ENCODE results near the gene TMC3.
"Not testable (repeated sequence)": the region's sequence is repeated elsewhere in the genome, so short reads cannot be mapped to it uniquely, and the experiment has no call there.

The TMC3 gene

DNA sequence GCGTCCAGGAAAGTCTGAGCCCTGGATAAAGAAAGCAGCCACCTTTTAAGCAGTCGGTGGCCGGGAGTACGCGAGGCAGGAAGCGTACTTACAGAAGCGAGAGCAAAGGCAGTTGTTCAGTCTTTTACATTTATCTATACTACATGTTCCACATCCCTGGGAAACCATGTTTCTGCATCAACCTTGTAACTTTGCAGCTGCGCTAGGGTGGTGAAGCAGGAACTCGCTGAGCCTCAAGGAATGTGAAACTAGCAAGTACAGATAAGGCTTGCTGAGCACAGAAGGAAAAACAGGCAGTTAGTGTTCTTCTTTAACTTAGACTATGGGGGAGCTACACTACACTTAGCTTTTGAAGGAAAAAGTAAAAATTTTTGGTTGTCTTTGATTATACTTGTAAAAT, 42.9 kb downstream of the TMC3 start:
- not testable (repeated sequence) for H3K4me3 ChIP-seq (ENCODE audit: low read length); DNase-seq (ENCODE audit: low read depth, low spot score)

DNA sequence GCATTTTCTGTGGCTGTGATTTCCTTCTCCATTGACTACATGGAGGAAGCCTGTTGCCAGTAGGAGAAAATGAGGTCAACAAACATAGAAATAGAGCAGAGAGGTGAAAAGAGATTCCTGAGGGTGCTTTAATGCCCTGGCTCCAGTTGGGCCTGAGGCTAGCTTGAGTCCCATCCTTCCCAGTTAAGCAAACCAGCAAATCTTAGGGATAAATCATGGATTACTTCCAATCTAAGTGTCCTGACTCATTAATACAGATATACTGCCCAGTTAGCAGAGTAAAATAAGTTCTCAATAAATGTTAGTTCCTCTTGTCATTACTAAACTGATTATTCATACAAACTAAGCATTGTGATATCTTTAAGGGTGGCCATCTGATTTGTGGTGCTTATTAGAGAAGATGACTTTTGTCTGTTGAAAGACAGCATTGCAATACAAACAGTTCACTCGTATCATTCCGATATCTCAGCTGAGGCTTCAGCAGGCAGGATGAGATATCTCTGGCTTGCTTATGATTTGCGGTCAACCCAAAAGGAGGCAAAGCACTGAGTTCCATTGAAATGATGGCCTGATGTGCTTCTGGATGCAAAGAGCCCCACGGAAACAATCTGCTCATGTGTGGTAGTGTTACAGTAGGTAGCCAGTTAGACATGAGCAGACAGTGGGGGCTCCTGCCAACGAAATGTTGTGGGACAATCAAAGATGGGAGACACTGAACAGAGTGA, 43.5 kb downstream of the TMC3 start:
- DNase-seq (ENCODE audit: low read depth, low spot score) = no peak
- H3K4me3 ChIP-seq (ENCODE audit: low read length) = no peak overlapping the region

DNA sequence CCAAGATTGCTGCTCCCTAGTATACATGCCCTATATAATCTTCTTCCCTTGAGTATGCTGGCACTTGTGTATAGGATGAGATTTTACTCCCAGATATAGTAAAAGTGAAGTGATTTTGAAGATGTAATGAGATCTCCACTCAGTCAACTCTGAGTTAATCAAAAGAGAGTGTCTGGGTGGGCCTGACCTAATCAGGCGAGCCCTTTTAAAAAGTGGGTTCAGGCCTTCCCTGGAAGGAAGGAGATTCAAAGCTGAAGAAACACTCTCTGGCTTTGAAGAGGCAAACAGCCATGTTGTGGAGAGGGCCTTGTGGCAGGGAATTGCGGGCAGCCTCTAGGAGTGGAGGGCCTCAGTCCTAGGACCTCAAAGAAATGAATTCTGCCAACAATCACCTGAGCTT, 44.6 kb downstream of the TMC3 start:
- H3K4me3 ChIP-seq (ENCODE audit: low read length) = no peak overlapping the region

DNA sequence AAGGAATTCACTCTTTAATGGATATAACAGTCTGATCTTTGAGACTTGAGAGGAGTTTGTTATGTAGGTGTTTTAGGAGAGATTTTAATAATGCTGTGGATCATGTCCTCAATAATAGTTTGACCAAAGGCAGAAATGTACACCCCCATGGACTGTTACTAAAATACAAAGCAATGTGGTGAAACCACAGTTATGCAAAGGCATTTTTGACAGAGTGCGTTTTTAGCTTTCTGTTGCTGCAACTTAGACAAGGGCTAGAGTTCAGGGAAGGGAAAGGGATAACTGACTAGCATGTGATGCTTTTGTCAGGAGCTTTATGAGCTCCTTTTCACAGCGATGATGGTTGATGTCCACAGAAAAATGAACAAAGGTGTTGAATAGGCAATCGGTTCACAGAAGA, 46.5 kb downstream of the TMC3 start:
- H3K4me3 ChIP-seq (ENCODE audit: low read length) = no peak overlapping the region
- no peak for DNase-seq (ENCODE audit: low read depth, low spot score)

More for the DNA sequence above, 44.6 kb downstream of the TMC3 start:
- no peak for DNase-seq (ENCODE audit: low read depth, low spot score)

DNA sequence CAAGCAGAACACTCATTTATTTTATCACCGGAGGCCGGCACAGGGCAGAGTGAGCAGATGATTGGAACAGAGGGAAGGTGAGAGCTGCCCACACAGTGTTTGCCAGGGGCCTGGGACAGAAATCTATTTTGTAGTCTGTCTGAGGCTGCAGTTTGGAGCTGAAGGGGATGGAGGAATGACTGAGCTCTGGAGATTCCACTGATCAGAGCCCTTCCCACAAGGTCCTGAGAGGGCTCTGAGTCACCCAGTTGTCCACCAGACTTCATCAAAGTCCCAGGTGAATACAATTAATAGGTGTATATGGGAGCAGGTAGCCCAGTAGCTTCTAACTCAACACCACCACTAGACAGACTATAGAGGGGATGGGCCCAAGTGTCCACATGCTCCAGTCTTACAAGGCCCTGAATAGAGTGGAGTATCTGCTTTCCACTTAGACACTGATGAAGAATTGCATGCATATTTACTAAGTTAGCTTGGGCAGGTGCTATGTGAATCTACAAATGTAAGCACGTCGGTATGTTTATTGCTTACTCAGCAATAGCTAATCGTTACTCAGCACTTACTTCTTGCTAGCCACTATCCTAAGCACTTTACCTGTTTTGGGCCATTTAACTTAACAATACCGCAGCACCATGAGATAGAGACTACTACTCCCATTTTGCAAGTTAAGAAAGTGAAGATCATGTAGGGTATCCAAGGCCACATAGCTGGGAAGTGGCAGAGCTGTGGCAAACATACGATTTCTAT, 47.4 kb downstream of the TMC3 start:
- no peak for DNase-seq (ENCODE audit: low read depth, low spot score)
- H3K4me3 ChIP-seq (ENCODE audit: low read length) = no peak overlapping the region

DNA sequence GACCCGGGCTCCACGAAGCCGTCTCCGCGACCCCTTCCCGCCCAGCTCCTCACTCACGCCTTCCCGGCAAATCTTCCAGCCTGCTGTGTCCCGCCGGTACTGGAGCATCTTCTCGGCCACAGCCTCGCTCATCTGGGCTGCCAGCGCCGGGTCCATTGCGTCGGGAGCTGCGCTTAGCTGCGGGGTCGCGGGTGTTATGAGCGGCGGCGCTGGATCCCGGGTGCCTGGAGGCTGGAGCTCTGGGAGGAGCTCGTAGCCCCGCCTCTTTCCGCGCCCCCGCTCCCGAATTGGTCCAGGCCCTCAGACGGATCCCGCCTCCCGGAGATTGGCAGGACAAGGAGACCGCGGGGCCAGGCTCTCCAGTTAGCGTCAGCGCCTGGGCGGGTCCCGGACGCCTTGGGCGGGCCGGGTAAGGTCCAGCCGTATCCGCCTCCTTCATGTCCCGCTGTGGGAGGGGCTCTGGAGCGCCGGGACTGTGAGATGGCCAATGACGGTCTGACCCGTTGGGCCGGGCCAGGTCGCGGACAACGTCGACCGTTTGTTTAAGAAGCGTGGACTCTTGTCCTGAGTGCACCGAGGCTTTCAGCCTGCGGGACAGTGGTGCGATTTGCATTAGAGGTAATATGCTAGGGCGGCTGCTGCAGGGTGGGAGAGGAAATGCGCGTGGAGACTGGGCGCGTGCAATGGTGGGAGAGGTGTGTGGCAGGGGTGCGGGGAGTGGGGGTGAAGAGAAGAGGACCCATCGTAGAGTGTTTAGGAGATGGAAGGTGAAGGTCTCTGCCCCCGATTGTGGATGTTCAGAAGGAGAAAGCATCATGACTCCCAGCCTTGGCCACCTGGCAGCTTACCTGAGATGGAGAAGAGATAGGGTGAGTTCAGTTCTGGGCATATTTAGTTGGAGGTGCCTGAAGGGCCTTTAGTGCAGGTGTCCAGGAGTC, 49.8 kb downstream of the TMC3 start, which contains the start of gene STARD5:
Gene STARD5, minus strand, starts transcription at position 198 of the 938 bp plus-strand sequence. Its CDS starts 42 bp downstream, at position 156.
- peak; percentile 86 for DNase-seq (ENCODE audit: low read depth, low spot score)
- peak within 1 kb of the TSS; percentile 75 for H3K4me3 ChIP-seq (ENCODE audit: low read length)

DNA sequence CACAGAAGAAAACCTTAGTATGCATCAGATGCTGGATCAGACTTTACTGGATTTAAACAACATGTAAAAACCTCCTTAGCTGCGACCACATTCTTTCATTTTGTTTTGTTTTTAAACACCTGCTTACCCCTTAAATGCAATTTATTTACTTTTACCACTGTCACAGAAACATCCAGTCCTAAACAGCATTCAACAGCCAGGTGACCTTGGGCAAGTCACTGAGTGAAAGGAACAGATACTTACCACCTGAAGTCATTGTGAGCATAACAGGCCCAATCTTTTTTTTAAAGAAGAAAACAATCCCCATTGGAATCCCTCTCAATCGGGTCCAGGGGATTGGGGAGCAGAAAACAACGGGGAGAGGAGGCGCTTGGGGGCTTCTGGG, 50.5 kb downstream of the TMC3 start:
- no peak for DNase-seq (ENCODE audit: low read depth, low spot score)
- peak overlapping the region; percentile 75 for H3K4me3 ChIP-seq (ENCODE audit: low read length)

DNA sequence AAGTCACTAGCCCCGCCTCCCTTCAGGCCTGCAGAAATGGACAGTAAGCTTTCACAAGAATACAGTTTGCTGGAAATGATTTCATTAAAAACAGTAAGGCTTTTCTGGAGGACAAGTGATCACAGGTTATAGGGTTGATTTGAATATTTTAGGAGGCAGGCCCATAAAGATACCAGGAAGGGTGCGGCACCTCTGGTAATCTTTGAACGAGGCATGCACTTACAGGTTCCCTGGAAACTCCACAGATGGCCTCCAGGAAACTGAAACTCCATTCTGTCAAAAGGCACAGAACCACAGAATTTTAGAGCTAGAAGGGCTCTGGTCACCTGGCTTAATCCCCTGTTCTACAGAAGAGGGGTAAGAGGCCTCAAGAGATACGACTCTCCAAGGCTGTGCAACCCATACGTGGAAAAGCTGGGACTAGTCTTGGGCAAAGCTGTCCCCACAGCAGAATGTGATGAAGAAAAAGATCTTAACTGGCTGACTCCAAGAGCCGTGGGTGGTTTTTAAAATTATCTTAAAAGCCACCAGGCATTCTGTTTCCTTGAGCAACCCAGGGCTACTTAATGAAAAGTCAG, 51.2 kb downstream of the TMC3 start:
- H3K4me3 ChIP-seq (ENCODE audit: low read length) = no peak overlapping the region
- no peak for DNase-seq (ENCODE audit: low read depth, low spot score)

DNA sequence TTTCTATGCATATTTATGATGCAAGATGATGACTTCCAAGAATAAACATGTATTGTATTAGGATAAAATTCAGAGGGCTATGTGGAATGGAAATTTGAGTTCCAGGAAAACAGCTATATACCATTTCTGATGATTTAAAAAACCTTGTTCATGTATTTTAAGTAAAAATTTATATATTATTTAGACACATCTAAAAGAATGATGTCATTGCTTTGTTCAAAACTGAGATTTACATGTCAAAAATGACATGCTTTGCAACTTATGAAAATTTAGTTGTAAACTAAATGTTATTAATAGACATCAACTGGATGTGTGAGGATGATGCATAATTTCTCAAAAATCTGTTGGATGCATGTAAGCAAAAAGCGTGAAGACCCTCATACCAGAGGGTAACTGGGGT, 52.3 kb downstream of the TMC3 start:
- no peak overlapping the region for H3K4me3 ChIP-seq (ENCODE audit: low read length)
- DNase-seq (ENCODE audit: low read depth, low spot score) = no peak

DNA sequence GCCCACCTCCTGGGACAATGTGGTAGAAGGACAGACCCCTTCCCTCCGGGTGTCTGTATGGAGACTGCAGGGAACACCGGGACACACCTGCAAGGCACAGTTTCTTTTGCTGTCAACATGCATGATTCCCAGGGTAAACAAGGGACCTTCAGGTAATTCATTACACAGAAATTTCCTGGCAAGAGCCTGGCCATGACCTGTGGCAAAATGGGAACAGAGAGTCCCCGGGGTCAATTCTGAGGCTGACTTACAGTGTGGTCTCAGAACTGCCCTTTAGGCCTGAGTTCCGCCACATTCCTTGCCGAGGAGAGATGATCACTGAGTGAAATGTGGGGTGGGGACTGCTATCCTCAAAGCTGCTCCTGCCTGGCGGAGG, 56.4 kb downstream of the TMC3 start:
- H3K4me3 ChIP-seq (ENCODE audit: low read length) = no peak overlapping the region
- DNase-seq (ENCODE audit: low read depth, low spot score) = no peak

DNA sequence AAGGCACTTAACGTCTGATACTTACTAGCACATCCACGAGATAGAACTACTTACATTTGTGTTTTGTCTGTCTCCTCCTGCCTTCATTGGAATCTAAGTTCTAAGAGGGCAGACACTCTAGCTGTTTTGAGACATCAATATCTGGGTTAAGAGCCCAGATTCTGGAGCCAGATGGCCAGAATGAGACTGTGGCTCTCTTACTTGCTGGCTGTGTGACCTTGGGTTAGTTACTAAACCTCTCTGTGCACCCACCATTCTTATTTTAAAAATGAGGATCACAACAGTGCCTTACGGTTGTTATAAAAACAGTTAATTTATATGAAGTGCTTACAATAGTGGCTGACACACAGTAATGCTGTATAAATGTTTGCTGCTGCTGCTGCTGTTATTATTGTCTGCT, 57.7 kb downstream of the TMC3 start:
- no peak for DNase-seq (ENCODE audit: low read depth, low spot score)
- H3K4me3 ChIP-seq (ENCODE audit: low read length) = no peak overlapping the region

DNA sequence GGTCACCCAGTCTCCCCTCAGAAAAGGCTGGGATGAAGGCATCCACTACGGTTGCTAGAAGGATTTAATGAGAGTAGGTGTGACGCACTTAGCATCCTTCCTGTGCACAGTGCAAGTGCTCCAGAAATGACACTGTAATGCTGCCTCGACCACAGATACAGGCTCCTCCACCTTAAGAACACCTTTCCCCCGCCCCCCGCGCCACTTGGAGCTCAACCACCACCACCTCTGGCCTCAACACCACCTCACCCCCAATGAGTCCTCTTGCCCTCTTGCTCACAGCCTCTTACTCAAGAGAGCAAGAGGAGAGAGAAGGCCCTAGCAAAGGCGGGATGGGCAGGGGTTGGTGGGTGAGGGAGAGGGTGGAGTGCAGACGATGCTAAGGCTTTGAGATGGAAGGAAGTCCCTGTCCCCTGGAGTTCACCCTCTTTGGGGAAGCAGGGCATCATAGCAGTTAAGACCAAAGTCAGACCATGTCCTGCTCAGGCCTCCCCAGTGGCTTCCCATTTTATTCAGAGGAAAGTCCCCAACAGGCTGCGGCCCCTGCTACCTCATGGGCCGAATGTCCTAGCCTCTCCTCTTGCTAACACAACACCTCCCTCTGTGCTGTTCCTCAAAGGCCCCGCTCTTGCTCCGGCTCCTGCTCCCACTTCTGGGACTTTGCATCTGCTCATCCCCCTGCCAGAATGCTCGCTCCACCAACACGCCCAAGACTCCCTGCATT, 58.4 kb downstream of the TMC3 start:
- H3K4me3 ChIP-seq (ENCODE audit: low read length) = no peak overlapping the region
- DNase-seq (ENCODE audit: low read depth, low spot score) = no peak

DNA sequence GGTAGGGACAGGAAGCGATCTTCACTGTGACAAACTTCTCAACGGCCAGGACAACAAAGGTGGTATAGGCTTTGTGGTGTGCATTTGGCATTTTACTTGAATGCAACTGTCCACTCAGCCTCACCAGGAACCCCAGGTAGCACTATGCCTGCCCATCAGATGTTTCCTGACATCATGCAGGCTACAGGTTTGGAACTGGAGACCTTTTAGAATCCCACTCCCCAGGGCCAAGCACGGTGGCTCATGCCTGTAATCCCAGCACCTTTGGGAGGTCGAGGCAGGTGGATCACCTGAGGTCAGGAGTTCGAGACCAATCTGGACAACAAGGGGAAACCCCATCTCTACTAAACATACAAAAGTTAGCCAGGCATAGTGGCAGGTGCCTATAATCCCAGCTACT, 59.6 kb downstream of the TMC3 start:
- no peak overlapping the region for H3K4me3 ChIP-seq (ENCODE audit: low read length)
- DNase-seq (ENCODE audit: low read depth, low spot score) = no peak

DNA sequence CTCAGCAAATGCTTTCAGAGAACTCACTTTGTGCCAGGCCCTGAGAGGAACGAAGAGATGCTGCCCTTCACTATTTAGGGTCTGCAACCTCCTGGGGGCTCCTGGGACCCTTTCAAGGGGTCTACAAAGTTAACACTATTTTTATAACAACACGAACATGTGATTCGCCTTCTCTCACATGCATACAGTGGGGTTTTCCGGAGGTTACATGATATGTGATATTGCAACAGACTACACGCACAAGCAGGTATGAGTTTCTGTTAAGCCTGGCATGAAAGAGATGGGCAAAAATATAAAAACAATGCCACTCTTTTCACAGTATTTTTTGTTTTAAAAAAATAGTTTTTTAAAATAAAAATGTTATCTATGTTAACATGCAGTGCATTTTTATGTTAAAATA, 60.3 kb downstream of the TMC3 start:
- DNase-seq (ENCODE audit: low read depth, low spot score) = no peak
- H3K4me3 ChIP-seq (ENCODE audit: low read length) = no peak overlapping the region

DNA sequence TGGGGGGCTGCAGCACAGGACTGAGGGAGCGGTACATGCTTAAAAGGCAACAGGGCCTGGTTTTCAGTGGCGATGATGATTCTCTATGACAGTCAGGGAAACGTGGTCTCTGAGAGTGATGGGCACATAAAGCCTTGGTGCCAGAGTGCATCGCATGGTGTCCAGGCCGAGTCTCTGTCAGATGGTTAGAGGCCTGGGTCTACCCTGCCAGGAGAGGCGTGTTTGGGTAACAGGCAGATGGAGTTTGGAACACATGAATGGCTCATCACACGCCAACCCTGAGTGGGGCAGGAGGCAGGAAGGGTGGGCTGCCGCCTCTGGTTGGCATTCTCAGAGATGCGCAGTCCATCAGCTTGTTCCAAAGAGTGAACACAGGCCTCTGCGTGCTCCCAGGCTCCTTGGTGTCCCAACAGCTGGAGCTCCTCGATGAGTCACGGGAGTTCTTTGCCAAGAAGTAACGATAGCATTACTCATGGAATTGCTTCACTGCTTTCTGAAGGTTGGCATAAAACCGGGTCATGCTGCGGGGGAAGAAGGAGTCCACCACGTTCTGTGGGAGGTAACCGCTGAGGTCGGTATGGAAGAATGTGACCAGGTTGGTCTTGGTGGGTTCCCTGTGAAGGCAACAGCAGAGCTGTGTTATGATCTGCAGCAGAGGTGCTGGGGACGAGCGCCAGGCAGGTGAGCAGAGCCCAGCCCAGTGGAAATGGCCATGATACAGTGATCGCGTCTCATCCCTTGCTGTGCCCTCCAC, 61.0 kb downstream of the TMC3 start:
- H3K4me3 ChIP-seq (ENCODE audit: low read length) = no peak overlapping the region
- DNase-seq (ENCODE audit: low read depth, low spot score) = no peak

DNA sequence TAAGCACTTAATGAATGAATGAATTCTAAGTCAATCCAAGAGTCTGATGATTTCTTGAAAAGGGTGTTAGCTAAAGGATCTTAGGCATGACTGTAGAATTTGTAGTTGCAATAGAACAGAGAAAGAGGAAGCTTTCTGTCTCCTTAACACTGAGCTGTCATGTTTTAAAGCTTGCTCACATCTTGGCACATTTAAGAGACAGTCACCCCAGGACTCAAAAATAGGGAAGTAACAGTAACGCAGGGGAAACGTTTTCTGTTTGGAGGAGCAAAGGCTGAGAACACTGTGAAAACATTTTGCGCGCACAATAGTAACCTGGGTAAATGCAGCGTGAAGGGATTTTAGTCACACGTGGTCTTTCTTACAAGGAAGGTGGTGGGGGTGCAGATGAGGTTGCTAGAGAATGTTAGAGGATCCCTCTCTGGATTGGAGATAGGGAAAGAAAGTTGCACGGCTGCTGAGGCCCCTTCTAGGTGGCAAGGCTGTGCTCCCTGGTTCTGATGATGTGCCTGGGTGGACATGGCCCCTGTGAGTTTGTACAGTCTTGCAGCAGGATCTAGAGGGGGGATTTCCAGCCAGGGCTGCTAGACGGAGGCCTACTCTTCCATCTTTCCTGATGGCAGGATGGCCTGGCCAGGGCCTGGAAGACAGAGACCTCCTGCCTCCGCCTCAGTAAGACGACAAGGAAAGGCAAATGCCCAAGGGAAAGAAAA, 62.1 kb downstream of the TMC3 start:
- H3K4me3 ChIP-seq (ENCODE audit: low read length) = no peak overlapping the region
- DNase-seq (ENCODE audit: low read depth, low spot score) = no peak

DNA sequence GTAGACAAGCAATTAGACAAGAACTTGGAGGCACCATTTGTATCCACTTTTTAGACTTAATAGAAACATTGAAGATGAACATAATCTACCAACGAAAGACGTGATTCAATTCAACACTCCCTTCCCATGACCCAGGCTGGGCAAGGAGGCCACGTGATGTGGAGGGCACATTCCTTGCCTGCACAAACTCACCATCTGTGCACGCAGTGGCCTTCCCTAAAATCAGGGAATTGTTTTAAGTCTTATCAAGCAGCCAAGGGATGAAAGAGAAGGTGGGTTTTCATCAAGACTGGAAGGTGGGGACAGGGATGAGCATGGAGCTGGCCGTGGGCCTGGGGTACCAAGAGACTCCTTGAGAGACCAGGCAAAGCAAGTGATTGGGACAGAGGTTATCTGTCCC, 63.5 kb downstream of the TMC3 start:
- H3K4me3 ChIP-seq (ENCODE audit: low read length) = no peak overlapping the region
- DNase-seq (ENCODE audit: low read depth, low spot score) = no peak

Measured in Jurkat, Clone E6-1 (cell line).